Fibroblast of lung (primary cell): Measurements from ENCODE around the gene KIAA1671. TPM values are rescaled to one million over a fixed set of nuclear protein-coding genes. Genes with fewer than 3 reads are reported as not detected.

ENCODE experiments used
- DNase-seq, 2 donors: peaks; one replicate each; pipeline versions ENCODE4 v3.0.0 to v3.0.0-alpha.2; 2010; ENCODE audit warnings: low read depth in 2 of 2
- H2AFZ ChIP-seq: 2 replicates; pipeline ENCODE4 v1.5.1; 2012; ENCODE audit warnings: low read length, control low read depth, inconsistent platforms
- H3K27ac ChIP-seq: 2 replicates; pipeline ENCODE4 v1.5.1; 2011; ENCODE audit warnings: low read length, control low read depth; ENCODE audit not compliant: insufficient read depth
- H3K27me3 ChIP-seq: 2 replicates; pipeline ENCODE4 v1.5.1; 2011; ENCODE audit warnings: mild to moderate bottlenecking, low read length; ENCODE audit not compliant: control insufficient read depth, insufficient read depth
- H3K36me3 ChIP-seq: 2 replicates; pipeline ENCODE4 v1.5.1; 2011; ENCODE audit warnings: low read length; ENCODE audit not compliant: control insufficient read depth, insufficient read depth
- H3K4me1 ChIP-seq: 2 replicates; pipeline ENCODE4 v1.5.1; 2011; ENCODE audit warnings: low read length; ENCODE audit not compliant: control insufficient read depth, insufficient read depth; ENCODE audit errors: extremely low read depth
- H3K4me2 ChIP-seq: 2 replicates; pipeline ENCODE4 v1.5.1; 2011; ENCODE audit warnings: low read length, control low read depth; ENCODE audit not compliant: insufficient read depth; ENCODE audit errors: extremely low read depth
- H3K4me3 ChIP-seq, 4 experiments: fragments of 200-600 bp in 1 of 4; sonication (generic) in 1 of 4; replicated peaks in 1 of 4; 2 replicates each; pipeline ENCODE4 v1.5.1; 2011 to 2016; ENCODE audit warnings: low read length in 4 of 4, low read depth in 3 of 4, mild to moderate bottlenecking in 3 of 4, control low read depth in 2 of 4, inconsistent platforms in 1 of 4, mixed read lengths in 1 of 4; ENCODE audit not compliant: insufficient read depth in 1 of 4; ENCODE audit errors: control extremely low read depth in 1 of 4
- H3K79me2 ChIP-seq: 2 replicates; pipeline ENCODE4 v1.5.1; 2012; ENCODE audit warnings: mild to moderate bottlenecking, low read length, inconsistent platforms; ENCODE audit not compliant: control insufficient read depth, insufficient read depth
- H3K9ac ChIP-seq: 2 replicates; pipeline ENCODE4 v1.5.1; 2011; ENCODE audit warnings: mild to moderate bottlenecking, low read length, control low read depth; ENCODE audit not compliant: insufficient read depth
- H3K9me3 ChIP-seq: 2 replicates; pipeline ENCODE4 v1.5.1; 2012; ENCODE audit warnings: low read depth, low read length; ENCODE audit not compliant: control insufficient read depth, insufficient read depth
- H4K20me1 ChIP-seq: 2 replicates; pipeline ENCODE4 v1.5.1; 2011; ENCODE audit warnings: low read length; ENCODE audit not compliant: control insufficient read depth, insufficient read depth; ENCODE audit errors: extremely low read depth
- CTCF ChIP-seq, 2 donors: IDR thresholded peaks in 1 of 2; conservative IDR thresholded peaks in 1 of 2; 1 replicate in 1 of 2; 2 replicates in 1 of 2; pipeline ENCODE4 v1.5.1; 2011 to 2012; ENCODE audit warnings: low read length in 2 of 2, control low read depth in 1 of 2, inconsistent platforms in 1 of 2, low read depth in 1 of 2, mild to moderate bottlenecking in 1 of 2
- EZH2 ChIP-seq: IDR thresholded peaks from 2 replicates; pipeline ENCODE4 v1.5.1; 2012; ENCODE audit warnings: low read length, control low read depth, mild to moderate bottlenecking; ENCODE audit errors: missing control alignments
- polyA plus RNA-seq, 2 donors: library from polyadenylated mRNA; depleted of rRNA in 1 of 2; stranded (reverse) in 1 of 2; unstranded in 1 of 2; fragments of >200 nt; gene quantifications; 2 replicates each; pipeline ENCODE4 v1.2.1, GENCODE V29; 2011 to 2012; ENCODE audit warnings: missing spikeins in 1 of 2
- total RNA-seq: library from RNA; depleted of rRNA; stranded (reverse); fragments of >200 nt; gene quantifications from 2 replicates; pipeline ENCODE4 v1.2.1, GENCODE V29; 2014

Gene KIAA1671
- total and polyA plus RNA-seq, 2 donors (not counting 1 experiment from before 2014, with no cell fraction given), result 0.34 to 1.3 TPM

- H3K4me3 ChIP-seq, result no peak overlapping the region
- no peaks in the 10 kb centered on the region for H3K4me1 ChIP-seq
- no peaks in the 10 kb centered on the region for H3K27me3 ChIP-seq
- H4K20me1 ChIP-seq, result no peaks in the 10 kb centered on the region
- no peaks in the 10 kb centered on the region for H3K79me2 ChIP-seq
- H3K4me2 ChIP-seq, result no peak overlapping the region
- H3K36me3 ChIP-seq, result no peaks in the 10 kb centered on the region
- no peak overlapping the region for H3K27ac ChIP-seq
- no peak for DNase-seq
- H2AFZ ChIP-seq, result no peak overlapping the region
- no peaks in the 10 kb centered on the region for H3K9me3 ChIP-seq
- TF ChIP-seq CTCF (conservative IDR thresholded peaks at IDR 0.05 in 1 of 2, IDR thresholded peaks at IDR 0.05 in 1 of 2; ENCODE audit: low read depth in 1 of 2, low read length in 2 of 2) (no peak), EZH2 (no peak)
- H3K9ac ChIP-seq, result no peak overlapping the region
Measured at GRCh38 chr22:24961217-24961844, 8.8 kb downstream of the KIAA1671 start.

DNA sequence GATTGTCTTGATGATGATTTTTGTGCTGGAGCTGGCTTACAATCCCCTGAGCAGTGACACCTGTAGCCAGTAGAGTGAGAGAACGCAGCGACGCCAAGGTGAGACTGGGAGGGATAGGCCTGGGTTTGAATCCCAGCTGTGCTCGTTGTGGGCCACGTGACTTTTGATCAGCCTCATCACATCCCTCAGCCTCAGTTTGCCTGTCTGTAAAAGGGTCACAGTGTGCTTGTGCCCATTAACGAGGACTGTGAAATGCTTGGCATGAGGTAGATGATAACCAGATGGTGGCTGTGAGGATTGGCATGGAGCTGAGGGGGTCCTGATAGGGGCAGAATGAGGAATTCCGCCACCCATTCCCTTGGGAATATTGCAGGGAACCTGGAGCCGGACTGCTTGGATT lies 9.6 kb downstream of the KIAA1671 start:
- Histone ChIP-seq H2AFZ (no peak overlapping the region), H3K4me3 (no peak overlapping the region), H3K79me2 (no peaks in the 10 kb centered on the region), H3K27ac (no peak overlapping the region), H4K20me1 (no peaks in the 10 kb centered on the region), H3K9me3 (no peaks in the 10 kb centered on the region), H3K27me3 (no peaks in the 10 kb centered on the region), H3K4me2 (no peak overlapping the region), H3K4me1 (no peaks in the 10 kb centered on the region), H3K36me3 (no peaks in the 10 kb centered on the region), H3K9ac (no peak overlapping the region)
- TF ChIP-seq CTCF (conservative IDR thresholded peaks at IDR 0.05 in 1 of 2, IDR thresholded peaks at IDR 0.05 in 1 of 2; ENCODE audit: low read depth in 1 of 2, low read length in 2 of 2) (no peak), EZH2 (no peak)
- no peak for DNase-seq

DNA sequence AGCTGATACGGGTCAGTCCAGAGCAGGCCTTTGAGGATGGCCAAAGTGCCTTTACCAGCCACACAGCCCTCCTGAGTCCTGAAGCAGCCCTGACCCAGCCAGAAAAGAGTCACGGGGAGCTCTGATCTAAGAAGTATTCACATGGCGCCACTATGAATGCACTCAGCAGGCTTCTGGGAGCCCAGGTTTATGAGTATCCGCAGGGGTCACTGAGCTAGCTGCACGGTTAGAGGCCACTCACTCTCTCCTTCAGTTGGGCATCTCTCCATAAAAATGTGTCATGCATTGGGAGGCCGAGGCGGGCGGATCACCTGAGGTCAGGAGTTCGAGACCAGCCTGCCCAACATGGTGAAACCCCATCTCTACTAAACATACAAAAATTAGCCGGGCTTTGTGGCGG lies 10.3 kb downstream of the KIAA1671 start:
- no peaks in the 10 kb centered on the region for H3K27me3 ChIP-seq
- H3K9ac ChIP-seq, result no peak overlapping the region
- H3K4me3 ChIP-seq, result no peak overlapping the region
- no peak overlapping the region for H3K4me2 ChIP-seq
- H3K79me2 ChIP-seq, result no peaks in the 10 kb centered on the region
- H3K4me1 ChIP-seq, result no peaks in the 10 kb centered on the region
- H4K20me1 ChIP-seq, result no peaks in the 10 kb centered on the region
- no peaks in the 10 kb centered on the region for H3K36me3 ChIP-seq
- TF ChIP-seq EZH2 (no peak), CTCF (conservative IDR thresholded peaks at IDR 0.05 in 1 of 2, IDR thresholded peaks at IDR 0.05 in 1 of 2; ENCODE audit: low read depth in 1 of 2, low read length in 2 of 2) (no peak)
- no peak for DNase-seq
- no peak overlapping the region for H3K27ac ChIP-seq
- no peaks in the 10 kb centered on the region for H3K9me3 ChIP-seq
- H2AFZ ChIP-seq, result no peak overlapping the region
